Ishikawa (cell line): ENCODE data around the gene CHAF1A.

Experiments
- CREB1 ChIP-seq: IDR thresholded peaks from 2 replicates; pipeline ENCODE4 v1.6.1; 2012; ENCODE audit warnings: low read depth
- EGR1 ChIP-seq: IDR thresholded peaks from 2 replicates; pipeline ENCODE4 v1.6.1; 2012
- EP300 ChIP-seq: IDR thresholded peaks from 2 replicates; pipeline ENCODE4 v1.6.1; 2012; ENCODE audit warnings: borderline replicate concordance
- TAF1 ChIP-seq: IDR thresholded peaks from 2 replicates; pipeline ENCODE4 v1.6.1; 2012; ENCODE audit warnings: low read depth, mild to moderate bottlenecking
- TCF12 ChIP-seq: IDR thresholded peaks from 2 replicates; pipeline ENCODE4 v1.6.1; 2012; ENCODE audit warnings: low read depth
- YY1 ChIP-seq: IDR thresholded peaks from 2 replicates; pipeline ENCODE4 v1.6.1; 2012; ENCODE audit warnings: low read depth
- TF ChIP-seq, protein P1 (sequence below): IDR thresholded peaks from 2 replicates; pipeline ENCODE4 v1.6.1; 2012
- TF ChIP-seq, protein P2 (sequence below): IDR thresholded peaks from 2 replicates; pipeline ENCODE4 v1.6.1; 2012
- TF ChIP-seq, protein P3 (sequence below): IDR thresholded peaks from 2 replicates; pipeline ENCODE4 v1.6.1; 2012; ENCODE audit warnings: low read depth, mild to moderate bottlenecking

DNA sequence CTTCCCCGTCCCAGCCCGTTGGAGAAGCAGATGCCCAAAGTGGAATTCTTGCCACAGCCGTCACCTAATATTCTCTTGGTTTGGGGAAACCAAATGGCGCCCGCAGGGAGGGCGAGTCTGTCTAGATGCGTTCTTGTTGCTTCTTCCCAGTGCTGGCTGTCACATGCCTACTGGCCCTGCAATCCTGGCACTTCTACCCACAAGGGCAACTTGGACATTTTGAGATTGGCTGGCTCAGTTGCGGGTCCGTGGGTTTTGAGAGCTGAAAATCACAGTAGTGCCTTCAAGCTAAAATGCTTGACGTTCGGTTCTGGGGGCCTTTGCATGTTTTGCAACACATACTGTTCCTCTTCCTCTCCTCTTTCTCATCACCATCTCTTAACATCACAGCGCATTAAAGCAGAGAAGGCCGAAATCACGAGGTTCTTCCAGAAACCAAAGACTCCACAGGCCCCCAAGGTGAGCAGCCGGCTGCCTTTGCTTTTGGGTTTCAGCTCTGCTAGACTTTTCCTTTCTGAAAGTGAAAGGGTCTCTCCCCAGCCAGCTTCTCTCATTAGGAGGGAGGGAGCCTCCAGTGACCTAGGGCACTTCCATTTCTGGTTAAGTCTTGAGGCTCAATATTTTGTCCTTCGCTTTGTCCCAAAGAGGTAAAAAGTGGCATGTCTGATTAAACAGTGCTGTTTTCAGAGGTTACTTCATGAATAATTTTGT, 21.1 kb downstream of the CHAF1A start:
- TF ChIP-seq TCF12 (no peak), CREB1 (no peak), EP300 (no peak), TAF1 (no peak), EGR1 (no peak), YY1 (no peak)
- TF ChIP-seq, protein P1, sequence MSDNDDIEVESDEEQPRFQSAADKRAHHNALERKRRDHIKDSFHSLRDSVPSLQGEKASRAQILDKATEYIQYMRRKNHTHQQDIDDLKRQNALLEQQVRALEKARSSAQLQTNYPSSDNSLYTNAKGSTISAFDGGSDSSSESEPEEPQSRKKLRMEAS, result no peak
- TF ChIP-seq, protein P2, sequence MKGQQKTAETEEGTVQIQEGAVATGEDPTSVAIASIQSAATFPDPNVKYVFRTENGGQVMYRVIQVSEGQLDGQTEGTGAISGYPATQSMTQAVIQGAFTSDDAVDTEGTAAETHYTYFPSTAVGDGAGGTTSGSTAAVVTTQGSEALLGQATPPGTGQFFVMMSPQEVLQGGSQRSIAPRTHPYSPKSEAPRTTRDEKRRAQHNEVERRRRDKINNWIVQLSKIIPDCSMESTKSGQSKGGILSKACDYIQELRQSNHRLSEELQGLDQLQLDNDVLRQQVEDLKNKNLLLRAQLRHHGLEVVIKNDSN, result no peak
- TF ChIP-seq, protein P3, sequence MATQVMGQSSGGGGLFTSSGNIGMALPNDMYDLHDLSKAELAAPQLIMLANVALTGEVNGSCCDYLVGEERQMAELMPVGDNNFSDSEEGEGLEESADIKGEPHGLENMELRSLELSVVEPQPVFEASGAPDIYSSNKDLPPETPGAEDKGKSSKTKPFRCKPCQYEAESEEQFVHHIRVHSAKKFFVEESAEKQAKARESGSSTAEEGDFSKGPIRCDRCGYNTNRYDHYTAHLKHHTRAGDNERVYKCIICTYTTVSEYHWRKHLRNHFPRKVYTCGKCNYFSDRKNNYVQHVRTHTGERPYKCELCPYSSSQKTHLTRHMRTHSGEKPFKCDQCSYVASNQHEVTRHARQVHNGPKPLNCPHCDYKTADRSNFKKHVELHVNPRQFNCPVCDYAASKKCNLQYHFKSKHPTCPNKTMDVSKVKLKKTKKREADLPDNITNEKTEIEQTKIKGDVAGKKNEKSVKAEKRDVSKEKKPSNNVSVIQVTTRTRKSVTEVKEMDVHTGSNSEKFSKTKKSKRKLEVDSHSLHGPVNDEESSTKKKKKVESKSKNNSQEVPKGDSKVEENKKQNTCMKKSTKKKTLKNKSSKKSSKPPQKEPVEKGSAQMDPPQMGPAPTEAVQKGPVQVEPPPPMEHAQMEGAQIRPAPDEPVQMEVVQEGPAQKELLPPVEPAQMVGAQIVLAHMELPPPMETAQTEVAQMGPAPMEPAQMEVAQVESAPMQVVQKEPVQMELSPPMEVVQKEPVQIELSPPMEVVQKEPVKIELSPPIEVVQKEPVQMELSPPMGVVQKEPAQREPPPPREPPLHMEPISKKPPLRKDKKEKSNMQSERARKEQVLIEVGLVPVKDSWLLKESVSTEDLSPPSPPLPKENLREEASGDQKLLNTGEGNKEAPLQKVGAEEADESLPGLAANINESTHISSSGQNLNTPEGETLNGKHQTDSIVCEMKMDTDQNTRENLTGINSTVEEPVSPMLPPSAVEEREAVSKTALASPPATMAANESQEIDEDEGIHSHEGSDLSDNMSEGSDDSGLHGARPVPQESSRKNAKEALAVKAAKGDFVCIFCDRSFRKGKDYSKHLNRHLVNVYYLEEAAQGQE, result no peak
